Hepatocyte (in vitro differentiated cells): ENCODE measurements around the gene SBK2.

ENCODE experiments used
- CTCF ChIP-seq: fragments of 200-600 bp; sonication (generic); IDR thresholded peaks from 2 replicates; pipeline ENCODE4 v1.5.1; 2016; ENCODE audit warnings: antibody characterized with exemption, mild to moderate bottlenecking; ENCODE audit not compliant: poor library complexity
- EZH2 ChIP-seq: fragments of 200-600 bp; sonication (generic); IDR thresholded peaks from 2 replicates; pipeline ENCODE4 v1.6.1; 2016; ENCODE audit warnings: antibody characterized with exemption, mild to moderate bottlenecking, borderline replicate concordance

- TF ChIP-seq EZH2, result no peak
- TF ChIP-seq CTCF, result no peak
Measured at GRCh38 chr19:55491546-55492360, 45.2 kb downstream of the SBK2 start.
